Endothelial cell of umbilical vein (primary cell): ENCODE results near the gene DIMT1. TPM values are rescaled to one million over a fixed set of nuclear protein-coding genes. Genes with fewer than 3 reads are reported as not detected.

Experiments
- BruUV-seq: library from RNA; stranded (reverse); fragments of 400-500 nt; replicated peaks from 2 replicates; lab custom pipeline; 2021; lab: Mats Ljungman, UMichigan
- CTCF ChIA-PET: fragments of 300-600, 350-600 bp; sonication (Branson Sonifier 250); formaldehyde crosslinking; loops from one replicate; lab custom pipeline; 2021; ENCODE audit warnings: antibody characterized with exemption, inconsistent platforms; lab: Charles Lee
- POLR2A ChIA-PET: fragments of 300-600, 350-600 bp; sonication (Branson Sonifier 250); formaldehyde crosslinking; loops from one replicate; lab custom pipeline; 2021; ENCODE audit warnings: antibody characterized with exemption, inconsistent platforms; lab: Charles Lee
- DNase-seq: peaks from one replicate; pipeline ENCODE4 v3.0.0-alpha.2; 2011; ENCODE audit warnings: low read depth, low spot score
- FAIRE-seq: peaks from 2 replicates; lab custom pipeline; 2011; peaks lifted over from hg19 to GRCh38; lab: Jason Lieb, UNC
- H2AFZ ChIP-seq: 2 replicates; pipeline ENCODE4 v1.6.0; 2012; ENCODE audit warnings: low read depth, low read length, control low read depth, inconsistent platforms
- H3K27ac ChIP-seq: 2 replicates; pipeline ENCODE4 v1.5.1; 2011; ENCODE audit warnings: low read depth, mild to moderate bottlenecking, control low read depth, low read length, moderate library complexity; ENCODE audit not compliant: insufficient read depth
- H3K27me3 ChIP-seq, 2 experiments: 2 replicates each; pipeline versions ENCODE4 v1.6.0 to v1.6.1; 2011; ENCODE audit warnings: low read length in 2 of 2, mixed read lengths in 1 of 2; ENCODE audit not compliant: control insufficient read depth in 2 of 2, insufficient read depth in 2 of 2
- H3K36me3 ChIP-seq, 2 experiments: 2 replicates in 1 of 2; 3 replicates in 1 of 2; pipeline ENCODE4 v1.5.1; 2011; ENCODE audit warnings: low read length in 2 of 2, mild to moderate bottlenecking in 1 of 2, moderate library complexity in 1 of 2; ENCODE audit not compliant: control insufficient read depth in 2 of 2, insufficient read depth in 2 of 2; ENCODE audit errors: extremely low read depth in 1 of 2
- H3K4me1 ChIP-seq: 3 replicates; pipeline ENCODE4 v1.5.1; 2011; ENCODE audit warnings: mild to moderate bottlenecking, low read length; ENCODE audit not compliant: control insufficient read depth, insufficient read depth; ENCODE audit errors: extremely low read depth
- H3K4me2 ChIP-seq: 2 replicates; pipeline ENCODE4 v1.6.1; 2011; ENCODE audit warnings: low read length, control low read depth, mixed read lengths; ENCODE audit not compliant: insufficient read depth
- H3K4me3 ChIP-seq, 3 experiments: fragments of 200-600 bp in 1 of 3; sonication (generic), shearing (Covaris generic) in 1 of 3; replicated peaks in 1 of 3; 2 replicates each; pipeline ENCODE4 v1.5.1; 2011 to 2016; ENCODE audit warnings: control low read depth in 3 of 3, low read length in 3 of 3, mild to moderate bottlenecking in 2 of 3, inconsistent platforms in 1 of 3, low read depth in 1 of 3, moderate library complexity in 1 of 3; ENCODE audit not compliant: insufficient read depth in 1 of 3
- H3K79me2 ChIP-seq: 2 replicates; pipeline ENCODE4 v1.6.0; 2012; ENCODE audit warnings: low read length, inconsistent platforms; ENCODE audit not compliant: control insufficient read depth, insufficient read depth
- H3K9ac ChIP-seq: replicated peaks from 2 replicates; pipeline ENCODE3; 2011; ENCODE audit warnings: low read length, control low read depth; ENCODE audit not compliant: insufficient read depth; ENCODE audit errors: extremely low read depth
- H3K9me1 ChIP-seq: replicated peaks from 3 replicates; pipeline ENCODE4 v1.6.0; 2011; ENCODE audit warnings: mild to moderate bottlenecking, low read length; ENCODE audit not compliant: control insufficient read depth, insufficient read depth; ENCODE audit errors: extremely low read depth
- H3K9me3 ChIP-seq: replicated peaks from 2 replicates; pipeline ENCODE4 v1.5.1; 2012; ENCODE audit warnings: low read length, inconsistent platforms; ENCODE audit not compliant: control insufficient read depth, insufficient read depth
- H4K20me1 ChIP-seq: replicated peaks from 2 replicates; pipeline ENCODE3; 2011; ENCODE audit warnings: mild to moderate bottlenecking, low read length; ENCODE audit not compliant: control insufficient read depth, insufficient read depth; ENCODE audit errors: extremely low read depth
- CTCF ChIP-seq, 2 donors: IDR thresholded peaks; 1 replicate in 1 of 2; 2 replicates in 1 of 2; pipeline ENCODE4 v1.5.1; 2011; ENCODE audit warnings: low read length in 2 of 2, mild to moderate bottlenecking in 2 of 2, moderate library complexity in 2 of 2, control low read depth in 1 of 2, inconsistent platforms in 1 of 2, low read depth in 1 of 2; ENCODE audit not compliant: insufficient read depth in 1 of 2; ENCODE audit errors: extremely low read depth in 1 of 2
- EZH2 ChIP-seq: IDR thresholded peaks from 2 replicates; pipeline ENCODE4 v1.6.1; 2012; ENCODE audit warnings: borderline replicate concordance, low read depth, mild to moderate bottlenecking, moderate library complexity, low read length, inconsistent platforms; ENCODE audit not compliant: severe bottlenecking
- FOS ChIP-seq: IDR thresholded peaks from 2 replicates; pipeline ENCODE4 v1.6.1; 2011; ENCODE audit warnings: mild to moderate bottlenecking, low read length, moderate library complexity, borderline replicate concordance; ENCODE audit not compliant: insufficient read depth
- GATA2 ChIP-seq: IDR thresholded peaks from 2 replicates; pipeline ENCODE4 v1.7.0; 2011; ENCODE audit warnings: low read depth, mild to moderate bottlenecking, moderate library complexity, mixed read lengths, low read length; ENCODE audit not compliant: insufficient read length, insufficient read depth
- JUN ChIP-seq: IDR thresholded peaks from 2 replicates; pipeline ENCODE4 v1.6.1; 2011; ENCODE audit warnings: borderline replicate concordance, low read depth; ENCODE audit not compliant: insufficient read length, insufficient read depth
- MAX ChIP-seq: IDR thresholded peaks from 2 replicates; pipeline ENCODE4 v1.6.1; 2011; ENCODE audit not compliant: insufficient read depth, insufficient read length
- MYC ChIP-seq: IDR thresholded peaks from one replicate; pipeline ENCODE4 v1.6.1; 2011; ENCODE audit warnings: mild to moderate bottlenecking, low read depth, low read length
- POLR2A ChIP-seq: IDR thresholded peaks from 2 replicates; pipeline ENCODE4 v1.6.1; 2012; ENCODE audit warnings: low read depth, mild to moderate bottlenecking, control low read depth, low read length
- POLR2AphosphoS5 ChIP-seq: IDR thresholded peaks from 2 replicates; pipeline ENCODE4 v1.6.1; 2012; ENCODE audit warnings: low read depth, mild to moderate bottlenecking, control low read depth, low read length, moderate library complexity; ENCODE audit not compliant: insufficient read depth
- dilution Hi-C: fragments of 300-500 bp; cut with MboI; formaldehyde crosslinking; loops from one replicate; pipeline ENCODE4 v1.15.0; 2019; ENCODE audit warnings: low sequenced_read_pairs; ENCODE audit not compliant: extremely low pct_ligation_motif_present
- intact Hi-C: fragments of 100-400 bp; cut with micrococcal nuclease; formaldehyde crosslinking; loops from one replicate; pipeline ENCODE4 v1.10.0; 2022
- polyA plus RNA-seq, 4 experiments: library from polyadenylated mRNA; depleted of rRNA in 3 of 4; stranded (reverse) in 3 of 4; unstranded in 1 of 4; fragments of >200 nt; gene quantifications; 2 replicates each; pipeline versions ENCODE4 v1.2.1 to v1.2.3, GENCODE V29; 2011 to 2012; ENCODE audit warnings: missing spikeins in 1 of 4
- total RNA-seq: library from RNA; stranded (reverse); gene quantifications from 2 replicates; pipeline ENCODE4 v1.2.3, GENCODE V29; 2021

The DIMT1 gene
- total and polyA plus RNA-seq, 2 donors (not counting 3 experiments of a cell fraction or from before 2014, with no cell fraction given) = 21.9 to 34.4 TPM

- no peaks in the 10 kb centered on the region for H3K36me3 ChIP-seq
- no peak overlapping the region for H3K4me3 ChIP-seq
- no peaks in the 10 kb centered on the region for H3K9me3 ChIP-seq
- no peaks in the 10 kb centered on the region for H3K9me1 ChIP-seq
- POLR2A ChIA-PET = no interaction called here
- no peaks in the 10 kb centered on the region for H3K27me3 ChIP-seq
- CTCF ChIA-PET = interaction anchor here (2.4 kb wide), 1 partner anchor 41 kb away, joined by 8 read pairs; no protein-coding TSS in a partner anchor
- no peak for DNase-seq
- H3K27ac ChIP-seq = no peak overlapping the region
- H3K4me2 ChIP-seq = no peak overlapping the region
- TF ChIP-seq MAX (no peak), JUN (no peak), MYC (no peak), CTCF (IDR thresholded peaks at IDR 0.05; ENCODE audit: extremely low read depth in 1 of 2, insufficient read depth in 1 of 2, low read depth in 1 of 2, low read length in 2 of 2) (no peak), POLR2A (no peak), POLR2AphosphoS5 (no peak), EZH2 (no peak), GATA2 (no peak), FOS (no peak)
- H3K9ac ChIP-seq = no peak overlapping the region
- intact Hi-C loops (no loop called here), dilution Hi-C loops (no loop called here)
- no peaks in the 10 kb centered on the region for H3K4me1 ChIP-seq
- H2AFZ ChIP-seq = no peak overlapping the region
- no peaks in the 10 kb centered on the region for H4K20me1 ChIP-seq
- peaks cover 67% of the 10 kb centered on the region for H3K79me2 ChIP-seq
- no TSS peak for BruUV-seq
- FAIRE-seq = no peak
Measured at GRCh38 chr5:62419609-62420008, 15.9 kb upstream of the DIMT1 start.
